ENCODE data around the gene EPHB3.
"Not testable (repeated sequence)": the region's sequence is repeated elsewhere in the genome, so short reads cannot be mapped to it uniquely, and the experiment has no call there.

EPHB3 gene

GRCh38 chr3:184618811-184619210 lies 57.2 kb downstream of the EPHB3 start:
- no peak for TF ChIP-seq CTCF (IDR thresholded peaks at IDR 0.05; ENCODE audit: low read depth, low read length)
- Histone ChIP-seq H3K4me1 (peaks cover 5% of the 10 kb centered on the region; the same call in 1 of the 2 replicates), H3K36me3 (no peaks in the 10 kb centered on the region), H3K9me3 (no peaks in the 10 kb centered on the region), H3K4me3 (ENCODE audit: low read depth, low read length) (no peak overlapping the region), H3K27me3 (no peaks in the 10 kb centered on the region)
- no peak for DNase-seq

DNA sequence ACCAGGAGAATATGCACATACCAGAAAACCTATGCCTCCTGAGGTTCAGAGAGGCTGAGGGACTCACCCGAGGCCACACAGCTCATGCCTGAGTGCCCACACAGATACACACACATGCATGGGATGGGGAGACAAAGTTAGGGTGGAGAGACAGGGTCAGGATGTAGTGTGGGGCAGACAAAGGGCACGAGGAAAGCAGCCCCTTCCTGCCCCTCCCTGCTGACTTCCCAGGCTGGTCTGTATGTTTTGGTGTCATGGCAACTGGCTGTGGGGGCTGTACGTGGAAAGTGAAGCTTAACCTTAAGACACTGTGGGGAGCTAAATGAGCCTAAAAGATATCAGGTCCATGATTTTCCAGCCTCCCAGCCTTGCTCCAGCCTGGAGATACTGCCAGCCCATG lies 57.8 kb downstream of the EPHB3 start:
- H3K27me3 ChIP-seq, result no peaks in the 10 kb centered on the region
- H3K9me3 ChIP-seq, result no peaks in the 10 kb centered on the region
- peaks cover 5% of the 10 kb centered on the region; the same call in 1 of the 2 replicates for H3K4me1 ChIP-seq
- H3K36me3 ChIP-seq, result no peaks in the 10 kb centered on the region
- no peak for TF ChIP-seq CTCF (IDR thresholded peaks at IDR 0.05; ENCODE audit: low read depth, low read length)
- DNase-seq, result no peak
- H3K4me3 ChIP-seq (ENCODE audit: low read depth, low read length), result no peak overlapping the region

- Histone ChIP-seq H3K27me3 (no peaks in the 10 kb centered on the region), H3K4me3 (ENCODE audit: low read depth, low read length) (no peak overlapping the region), H3K36me3 (no peaks in the 10 kb centered on the region), H3K9me3 (no peaks in the 10 kb centered on the region), H3K4me1 (peaks cover 5% of the 10 kb centered on the region; the same call in 1 of the 2 replicates)
- no peak for DNase-seq
- no peak for TF ChIP-seq CTCF (IDR thresholded peaks at IDR 0.05; ENCODE audit: low read depth, low read length)
Observed at GRCh38 chr3:184619787-184620430, 58.3 kb downstream of the EPHB3 start.

DNA sequence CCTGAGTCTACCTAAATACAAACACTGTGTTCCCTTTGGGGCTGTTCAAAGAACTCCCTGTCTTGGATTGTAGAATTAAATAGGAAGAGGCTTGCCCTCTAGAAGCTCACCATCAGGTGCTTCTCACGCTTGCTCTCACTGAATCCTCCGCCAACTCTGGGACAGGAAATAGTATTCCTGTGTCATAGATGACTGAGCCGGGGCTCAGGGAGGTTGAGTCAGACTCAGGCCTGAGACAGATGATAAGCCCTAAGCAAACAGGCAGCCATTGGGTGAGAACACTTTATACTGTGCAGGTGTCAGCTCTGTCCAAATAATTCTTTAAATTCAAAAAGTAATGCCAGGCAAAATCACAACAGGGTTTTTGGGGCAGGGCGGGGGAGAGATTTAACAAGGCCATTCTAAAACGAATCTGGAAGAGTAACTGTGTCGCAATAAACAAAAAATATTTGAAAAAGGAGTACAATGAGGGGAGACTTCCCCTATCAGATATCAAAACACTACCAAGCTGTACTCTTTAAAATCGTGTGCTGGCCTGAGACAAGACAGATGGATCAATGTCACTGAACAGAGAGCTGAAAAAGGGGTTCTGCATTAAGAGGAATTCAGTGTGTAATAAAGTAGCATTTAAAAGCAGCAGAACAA lies 59.0 kb downstream of the EPHB3 start:
- no peak for TF ChIP-seq CTCF (IDR thresholded peaks at IDR 0.05; ENCODE audit: low read depth, low read length)

GRCh38 chr3:184622156-184622555 lies 60.6 kb downstream of the EPHB3 start:
- not testable (repeated sequence) for H3K4me3 ChIP-seq (ENCODE audit: low read depth, low read length); H3K27me3 ChIP-seq; H3K4me1 ChIP-seq; H3K36me3 ChIP-seq; DNase-seq; H3K9me3 ChIP-seq

More for the DNA sequence above, 59.0 kb downstream of the EPHB3 start:
- H3K27me3 ChIP-seq, result no peaks in the 10 kb centered on the region
- DNase-seq, result no peak
- H3K4me3 ChIP-seq (ENCODE audit: low read depth, low read length), result no peak overlapping the region
- H3K36me3 ChIP-seq, result no peaks in the 10 kb centered on the region
- no peaks in the 10 kb centered on the region for H3K9me3 ChIP-seq
- H3K4me1 ChIP-seq, result peaks cover 5% of the 10 kb centered on the region; the same call in 1 of the 2 replicates

DNA sequence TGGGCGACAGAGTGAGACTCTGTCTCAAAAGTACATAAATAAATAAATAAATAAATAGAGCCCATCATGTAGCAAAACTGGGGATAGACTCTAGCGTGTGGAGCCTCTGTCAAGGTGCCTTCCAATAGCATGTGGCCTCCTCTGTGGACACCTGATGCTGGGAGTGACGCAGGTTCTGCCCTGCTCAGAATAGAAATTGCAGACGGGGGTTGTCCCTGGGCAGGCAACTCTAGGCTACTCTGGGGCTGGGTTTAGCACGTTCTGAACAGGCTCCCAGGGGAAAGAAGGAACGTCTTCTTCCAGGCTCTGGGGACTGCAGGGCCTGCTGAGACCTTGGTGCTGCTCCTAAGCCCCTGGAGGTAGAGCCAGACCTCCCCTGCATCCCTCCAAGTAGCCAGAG lies 65.3 kb downstream of the EPHB3 start:
- no peaks in the 10 kb centered on the region for H3K36me3 ChIP-seq
- TF ChIP-seq CTCF (IDR thresholded peaks at IDR 0.05; ENCODE audit: low read depth, low read length), result no peak
- no peak for DNase-seq
- no peaks in the 10 kb centered on the region for H3K9me3 ChIP-seq
- H3K4me3 ChIP-seq (ENCODE audit: low read depth, low read length), result no peak overlapping the region
- H3K4me1 ChIP-seq, result peaks cover 7% of the 10 kb centered on the region; the same call in 1 of the 2 replicates
- no peaks in the 10 kb centered on the region for H3K27me3 ChIP-seq
